GM19099 (cell line): ENCODE data around the gene HPSE.

Experiments
- POLR2A ChIP-seq: IDR thresholded peaks from 3 replicates; pipeline ENCODE4 v1.6.1; 2011; ENCODE audit warnings: low read depth; ENCODE audit not compliant: insufficient read length; ENCODE audit errors: extremely low read depth

HPSE gene

DNA sequence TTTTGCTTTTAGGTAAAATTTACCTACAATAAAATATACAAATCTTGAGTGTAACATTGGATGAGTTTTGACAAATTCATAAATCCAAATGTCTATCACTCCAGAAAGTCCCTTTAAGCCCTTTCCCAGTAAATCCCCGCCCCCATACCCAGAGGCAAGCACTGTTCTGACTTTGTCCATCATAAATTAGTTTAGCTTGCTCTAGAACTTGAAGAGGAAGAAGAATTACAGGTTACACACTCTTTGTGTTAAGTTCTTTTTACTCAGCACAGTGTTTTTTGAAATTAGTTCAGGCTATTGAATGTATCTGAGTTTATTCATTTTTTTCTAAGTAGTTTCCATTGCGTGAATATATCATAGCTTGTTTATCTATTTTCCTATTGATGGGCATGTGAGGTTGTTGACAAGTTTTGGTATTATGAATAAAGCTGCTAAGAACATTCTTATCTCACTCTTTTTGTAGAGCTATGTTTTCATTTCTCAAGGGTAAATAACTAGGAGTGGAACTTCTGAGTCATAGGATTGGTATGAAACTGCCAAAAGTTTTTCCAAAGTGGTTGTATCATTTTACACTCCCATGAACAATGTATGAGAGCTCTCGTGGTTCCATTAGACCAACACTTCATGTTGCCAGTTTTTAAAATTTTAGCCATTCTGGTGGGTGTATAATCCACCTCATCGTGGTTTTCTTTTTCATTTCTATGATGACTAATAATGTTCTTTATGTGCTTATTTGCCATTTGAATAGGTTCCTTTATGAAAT, 22.4 kb upstream of the HPSE start:
- TF ChIP-seq POLR2A: no peak

DNA sequence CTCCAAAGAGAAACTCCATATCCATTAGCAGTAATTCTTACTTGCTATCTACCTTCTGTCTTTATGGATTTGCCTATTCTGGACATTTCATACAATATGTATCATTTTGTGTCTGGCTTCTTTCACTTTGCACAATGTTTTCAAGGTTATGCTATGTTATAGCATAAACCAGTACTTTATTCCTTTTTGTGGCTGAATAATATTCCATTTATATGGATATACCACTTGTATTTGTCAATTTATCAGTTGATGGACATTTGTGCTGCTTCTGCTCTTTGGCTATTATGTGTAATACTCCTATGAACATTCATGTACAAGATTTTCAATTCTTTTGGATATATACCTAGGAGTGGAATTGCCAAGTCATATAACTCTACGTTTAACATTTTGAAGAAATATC, 18.9 kb upstream of the HPSE start:
- no peak for TF ChIP-seq POLR2A

- TF ChIP-seq POLR2A: no peak
Observed at GRCh38 chr4:83348074-83348473, 13.4 kb upstream of the HPSE start.

GRCh38 chr4:83342476-83342875, 7.8 kb upstream of the HPSE start:
- TF ChIP-seq POLR2A: no peak

GRCh38 chr4:83340692-83341343, 6.2 kb upstream of the HPSE start:
- no peak for TF ChIP-seq POLR2A

DNA sequence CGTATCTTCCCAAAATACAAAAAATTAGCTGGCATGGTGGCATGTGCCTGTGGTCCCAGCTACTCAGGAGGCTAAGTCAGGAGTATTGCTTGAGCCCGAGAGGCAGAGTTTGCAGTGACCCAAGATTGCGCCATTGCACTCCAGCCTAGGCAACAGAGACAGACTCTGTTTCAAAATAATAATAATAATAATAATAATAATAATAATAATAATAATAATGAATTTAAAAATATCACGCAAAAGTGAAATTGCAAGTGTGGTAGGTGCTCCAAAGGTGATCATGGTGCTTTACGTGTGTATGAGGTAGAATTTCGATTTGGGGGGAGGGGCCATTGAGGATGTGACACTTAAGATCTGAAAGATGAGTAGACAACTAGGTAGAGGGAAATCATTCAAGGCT, 4.9 kb upstream of the HPSE start:
- no peak for TF ChIP-seq POLR2A

GRCh38 chr4:83335701-83336100, 1.1 kb upstream of the HPSE start:
- no peak for TF ChIP-seq POLR2A

- TF ChIP-seq POLR2A: no peak
Observed at GRCh38 chr4:83331956-83332355, 2.7 kb downstream of the HPSE start.

GRCh38 chr4:83329521-83330110, 5.0 kb downstream of the HPSE start:
- TF ChIP-seq POLR2A: no peak

DNA sequence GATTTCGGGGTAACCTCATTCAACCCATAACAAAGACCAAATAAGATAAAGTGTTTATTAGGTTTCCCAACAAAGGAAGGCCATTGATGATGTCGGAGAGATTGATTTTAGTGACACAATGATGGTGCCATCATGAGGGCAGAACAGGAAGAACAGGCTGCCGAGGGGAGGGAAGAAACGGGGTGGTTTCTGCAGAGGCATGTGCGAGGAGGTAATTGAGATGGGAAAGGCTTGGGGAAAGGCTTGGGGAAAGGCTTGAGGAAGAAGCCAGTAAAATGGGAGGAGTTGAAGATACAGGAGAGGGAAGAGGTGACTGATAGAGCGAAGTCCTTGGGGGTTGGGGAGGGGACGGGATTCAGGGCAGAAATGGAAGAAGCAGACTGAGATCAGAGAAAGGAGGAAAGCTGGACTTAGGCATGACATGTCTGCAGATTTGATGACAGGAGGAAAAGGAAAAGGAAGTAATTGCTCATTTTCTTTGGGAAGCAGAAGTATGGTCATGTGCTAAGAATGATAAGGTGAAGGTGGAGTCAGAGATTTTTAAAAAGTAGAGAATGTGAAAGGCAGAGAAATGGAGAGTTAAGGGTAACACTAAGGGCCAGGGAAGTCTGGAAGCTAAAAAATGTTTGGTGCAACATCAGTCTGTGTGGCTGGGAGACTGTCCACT, 6.0 kb downstream of the HPSE start:
- no peak for TF ChIP-seq POLR2A

DNA sequence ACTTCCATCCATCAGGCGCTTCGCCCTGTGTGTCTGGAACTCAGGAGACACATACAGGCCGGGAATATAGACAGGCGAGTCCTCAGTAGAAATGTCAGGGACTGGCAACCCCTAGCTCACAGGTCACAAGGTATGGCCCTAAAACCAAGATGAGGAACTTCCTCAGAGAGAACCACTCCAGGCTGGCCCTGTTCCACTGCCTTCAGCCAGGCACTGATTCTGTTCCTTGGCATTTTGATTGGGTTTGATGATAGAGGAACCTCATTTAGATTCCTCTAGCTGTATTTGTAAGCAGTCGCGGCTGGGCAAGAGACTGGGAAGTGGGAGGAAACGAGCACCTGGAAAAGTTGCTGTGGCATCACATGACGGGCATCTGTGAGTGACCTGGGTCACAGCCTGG, 8.1 kb downstream of the HPSE start:
- TF ChIP-seq POLR2A: no peak

DNA sequence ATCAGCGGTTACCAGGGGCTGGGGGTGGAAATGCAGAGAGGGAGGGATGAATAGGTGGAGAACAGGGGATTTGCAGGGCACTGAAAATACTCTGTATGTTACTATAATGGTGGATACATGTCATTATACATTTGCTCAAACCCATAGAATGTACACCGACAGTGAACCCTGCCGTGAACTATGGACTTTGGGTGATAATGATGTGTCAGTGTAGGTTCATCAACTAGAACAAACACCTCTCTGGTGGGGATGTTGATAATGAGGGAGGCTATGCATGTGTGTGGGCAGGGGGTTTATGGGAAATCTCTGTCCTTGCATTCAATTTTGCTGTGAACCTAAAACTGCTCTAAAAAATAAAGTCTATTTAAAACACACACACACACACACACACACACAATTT, 11.5 kb downstream of the HPSE start:
- TF ChIP-seq POLR2A: no peak

DNA sequence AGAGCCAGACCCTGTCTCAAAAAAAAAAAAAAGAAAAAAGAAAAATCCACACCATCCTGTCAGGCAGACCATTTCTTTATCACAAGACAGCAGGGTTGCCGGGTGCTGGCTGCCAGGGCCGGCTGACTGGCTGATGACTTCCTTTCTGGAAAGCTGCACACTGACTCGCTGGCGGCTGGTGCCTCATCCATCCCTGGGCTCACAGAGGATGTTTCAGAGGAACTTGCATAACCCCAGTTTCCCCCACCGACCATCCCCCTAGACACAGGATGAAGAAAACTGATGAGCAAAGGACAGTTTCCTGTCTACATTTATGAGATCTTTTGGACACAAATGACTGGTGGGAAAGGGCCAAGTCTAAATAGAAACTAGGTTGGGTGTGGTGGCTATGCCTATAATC, 14.1 kb downstream of the HPSE start:
- no peak for TF ChIP-seq POLR2A

GRCh38 chr4:83318666-83319065, 16.0 kb downstream of the HPSE start:
- TF ChIP-seq POLR2A: no peak

- TF ChIP-seq POLR2A: no peak
Observed at GRCh38 chr4:83317671-83318070, 17.0 kb downstream of the HPSE start.

GRCh38 chr4:83316459-83317165, 18.0 kb downstream of the HPSE start:
- no peak for TF ChIP-seq POLR2A

GRCh38 chr4:83315341-83315870, 19.2 kb downstream of the HPSE start:
- TF ChIP-seq POLR2A: no peak
